PFSK-1 (cell line): ENCODE results near the gene HOMER1.

Source experiments
- POLR2AphosphoS5 ChIP-seq: IDR thresholded peaks from 2 replicates; pipeline ENCODE4 v1.6.1; 2012; ENCODE audit warnings: low read depth, mild to moderate bottlenecking, control low read depth, low read length, moderate library complexity
- REST ChIP-seq, 2 experiments: IDR thresholded peaks; 2 replicates each; pipeline versions ENCODE4 v1.6.1 to v1.8.0; 2011 to 2012; ENCODE audit warnings: low read depth in 2 of 2, low read length in 2 of 2, control low read depth in 1 of 2, inconsistent platforms in 1 of 2, mild to moderate bottlenecking in 1 of 2, moderate library complexity in 1 of 2; ENCODE audit not compliant: insufficient read depth in 1 of 2
- SIN3A ChIP-seq: IDR thresholded peaks from 2 replicates; pipeline ENCODE4 v1.6.1; 2012; ENCODE audit warnings: mild to moderate bottlenecking, low read length, moderate library complexity, borderline replicate concordance; ENCODE audit not compliant: insufficient read depth

- TF ChIP-seq REST (IDR thresholded peaks at IDR 0.05; ENCODE audit: insufficient read depth in 1 of 2, low read depth in 2 of 2, low read length in 2 of 2) = no peak
- no peak for TF ChIP-seq SIN3A
- no peak for TF ChIP-seq POLR2AphosphoS5
Observed at GRCh38 chr5:79330071-79330470, 183.9 kb downstream of the HOMER1 start.
